Stomach (tissue), 4 donors: Measurements from ENCODE around the gene OVOL2.

Source experiments
- CTCF ChIP-seq, 7 experiments: fragments of 450-650 bp in 4 of 7; fragments of 200-600 bp in 3 of 7; sonication (generic) in 3 of 7; IDR thresholded peaks; one replicate each; pipeline ENCODE4 v1.5.1; 2016 to 2019; ENCODE audit warnings: antibody characterized with exemption in 7 of 7, control low read depth in 2 of 7, mild to moderate bottlenecking in 1 of 7
- POLR2A ChIP-seq, 4 donors: fragments of 450-650 bp; IDR thresholded peaks; one replicate each; pipeline ENCODE4 v1.6.1; 2016; ENCODE audit warnings: antibody characterized with exemption in 4 of 4, control low read depth in 2 of 4, mild to moderate bottlenecking in 1 of 4, moderate library complexity in 1 of 4

- TF ChIP-seq CTCF (IDR thresholded peaks at IDR 0.05) (no peak), POLR2A (IDR thresholded peaks at IDR 0.05) (no peak)
Observed at GRCh38 chr20:18087054-18087453, 29.3 kb upstream of the OVOL2 start.
